HG02938 (cell line): ENCODE measurements around the gene MGAT4B.

Experiments used
- ATAC-seq: cut with Tn5 transposase; IDR thresholded peaks from one replicate; pipeline ENCODE4 v1.9.1; 2021; ENCODE audit warnings: mild to moderate bottlenecking, moderate library complexity; ENCODE audit not compliant: unreplicated experiment

Gene MGAT4B

GRCh38 chr5:179812997-179813607 is 6.4 kb upstream of the MGAT4B start:
- no peak for ATAC-seq

DNA sequence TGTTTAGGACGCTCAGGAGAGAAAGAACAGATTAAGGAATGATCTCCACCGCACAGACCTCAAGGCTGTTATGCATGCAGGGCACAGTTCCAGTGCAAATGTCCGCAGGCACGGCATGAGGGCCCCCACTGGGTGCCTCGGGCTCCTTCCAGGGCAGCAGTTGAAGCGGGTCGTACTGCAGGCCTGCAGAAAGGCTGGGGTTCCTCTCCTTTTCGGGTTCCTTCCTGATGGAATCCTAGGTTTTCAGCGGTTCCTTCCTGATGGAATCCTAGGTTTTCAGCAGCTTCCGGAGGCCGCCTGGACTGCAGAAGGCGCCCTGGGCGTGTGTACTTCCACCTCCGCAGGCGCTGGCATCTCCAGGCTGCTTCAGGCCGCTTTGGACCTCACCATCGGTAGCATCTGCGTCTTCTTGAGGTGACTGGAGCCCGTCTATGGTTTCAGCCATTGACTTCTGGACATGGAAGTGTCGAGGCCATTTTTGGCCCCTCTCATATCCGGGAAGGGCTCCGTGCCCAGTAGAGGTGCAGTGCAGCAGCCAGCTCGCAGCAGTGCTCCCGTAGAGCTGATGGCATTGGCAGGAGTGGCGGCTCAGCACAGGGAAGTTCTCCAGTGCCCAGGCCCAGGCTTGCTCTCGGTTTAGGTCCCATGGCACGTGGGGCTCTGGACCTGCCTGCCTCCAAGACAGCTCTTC is 5.6 kb upstream of the MGAT4B start:
- no peak for ATAC-seq

- no peak for ATAC-seq
Observed at GRCh38 chr5:179805529-179806249, 977 bp downstream of the MGAT4B start.

DNA sequence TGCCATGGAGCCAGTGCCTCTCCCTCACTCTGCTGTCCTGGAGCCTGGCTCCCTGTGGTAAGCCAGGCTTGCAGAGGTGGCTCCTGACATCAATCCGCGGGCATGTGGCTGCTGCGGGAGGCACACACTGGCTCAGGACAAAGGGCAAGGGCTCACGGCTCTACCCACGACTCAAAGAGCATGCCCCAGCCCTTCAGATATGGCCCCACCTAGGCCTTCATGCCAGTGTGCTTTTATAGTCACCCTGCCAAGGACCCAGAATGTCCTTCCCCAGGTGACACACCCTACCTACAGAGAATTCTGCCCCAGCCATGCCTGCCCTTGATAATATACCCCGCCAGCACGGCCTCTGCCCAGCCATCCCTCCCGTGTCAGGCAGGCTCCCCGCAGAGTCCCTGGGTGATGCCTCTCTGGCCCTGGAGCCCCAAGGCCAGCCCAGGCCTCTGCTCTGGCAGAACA is 1.6 kb downstream of the MGAT4B start:
- ATAC-seq = no peak

GRCh38 chr5:179804555-179804947 is 2.1 kb downstream of the MGAT4B start:
- ATAC-seq = no peak

DNA sequence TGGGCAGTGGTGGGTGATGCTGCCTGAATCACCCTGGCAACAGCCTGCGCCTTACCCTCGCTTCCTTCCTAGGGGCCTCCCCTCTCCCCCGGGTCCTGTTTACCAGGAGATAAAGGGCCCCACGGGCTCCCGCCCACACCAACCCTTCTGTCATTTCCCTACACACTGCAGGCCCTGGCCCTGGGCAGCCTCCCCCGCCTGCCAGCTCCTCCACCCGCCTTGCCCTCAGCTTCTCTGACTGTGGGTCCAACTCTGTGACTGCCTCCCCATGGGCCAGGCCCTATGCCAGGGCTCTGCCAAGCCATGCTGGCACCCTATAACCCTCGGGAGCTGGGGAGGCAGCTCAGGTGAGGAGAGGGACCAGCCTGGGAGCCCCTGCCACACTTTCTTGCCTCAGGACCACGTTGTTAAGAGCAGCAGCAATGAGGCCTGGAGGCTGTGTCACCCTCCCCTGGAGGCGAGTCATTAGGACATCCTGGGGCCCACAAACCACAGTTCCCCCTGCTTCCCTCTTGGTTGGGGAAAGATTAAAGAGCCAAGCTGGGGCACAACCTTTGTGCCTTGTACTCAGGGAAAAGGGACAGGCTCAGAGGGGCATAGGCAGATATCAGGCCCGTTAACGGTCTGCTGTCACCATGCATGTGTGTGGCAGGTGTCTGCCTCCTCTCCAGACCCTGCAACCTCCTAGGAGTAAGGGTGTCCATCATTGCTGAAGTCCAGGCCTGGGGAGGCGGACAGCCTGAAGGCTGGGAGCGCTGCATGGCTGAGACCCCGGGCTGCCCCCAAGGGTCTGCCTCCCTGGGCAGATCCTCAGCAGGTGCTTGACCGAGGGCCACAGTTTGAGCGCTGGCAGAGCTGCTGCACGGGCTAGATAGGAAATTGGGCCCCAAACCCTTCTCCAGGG is 2.8 kb downstream of the MGAT4B start:
- no peak for ATAC-seq

GRCh38 chr5:179802950-179803562 is 3.6 kb downstream of the MGAT4B start:
- ATAC-seq = no peak

GRCh38 chr5:179802207-179802883 is 4.3 kb downstream of the MGAT4B start:
- ATAC-seq = no peak

DNA sequence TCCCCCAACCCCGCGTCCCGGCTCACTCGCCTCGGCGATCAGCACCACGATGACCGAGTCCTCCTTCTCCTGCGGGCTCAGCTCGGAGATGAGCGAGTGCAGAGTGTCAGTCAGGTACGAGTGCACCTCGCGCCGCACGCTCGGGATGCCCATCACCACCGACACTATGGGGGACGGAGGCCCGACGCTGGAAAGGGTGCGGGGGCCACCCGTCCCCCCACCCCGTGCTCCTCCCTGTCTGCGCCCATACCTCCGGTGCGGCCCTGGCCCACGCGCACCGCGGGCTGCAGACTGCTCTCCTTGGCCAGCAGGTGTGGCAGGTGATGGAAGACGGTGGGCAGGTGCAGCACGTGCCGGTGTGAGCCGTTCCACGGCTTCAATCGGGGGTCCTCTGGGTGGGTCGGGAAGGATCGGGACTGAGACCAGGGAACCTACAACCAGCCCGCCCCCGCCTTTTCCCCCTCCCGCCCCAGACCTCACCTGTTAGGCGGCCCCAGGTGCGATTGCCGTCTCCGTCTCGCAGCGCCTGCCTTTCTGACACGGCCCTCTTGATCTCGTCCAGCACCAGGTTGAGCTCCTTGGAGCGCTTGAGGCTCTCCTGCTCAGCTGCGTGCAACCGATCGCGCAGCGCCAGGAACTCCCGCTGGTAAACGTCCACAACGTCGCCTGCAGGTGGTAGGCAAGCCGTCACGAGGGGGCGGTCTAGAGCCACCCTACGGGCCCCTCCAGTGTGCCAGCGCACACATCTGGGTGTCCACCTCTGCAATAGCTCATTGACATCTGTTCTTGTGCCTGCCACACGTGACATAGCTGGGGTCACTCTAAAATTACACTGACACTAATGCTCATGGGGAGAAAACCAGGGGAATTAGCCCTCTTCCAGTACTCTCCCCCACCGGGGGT is 5.1 kb downstream of the MGAT4B start:
- no peak for ATAC-seq

DNA sequence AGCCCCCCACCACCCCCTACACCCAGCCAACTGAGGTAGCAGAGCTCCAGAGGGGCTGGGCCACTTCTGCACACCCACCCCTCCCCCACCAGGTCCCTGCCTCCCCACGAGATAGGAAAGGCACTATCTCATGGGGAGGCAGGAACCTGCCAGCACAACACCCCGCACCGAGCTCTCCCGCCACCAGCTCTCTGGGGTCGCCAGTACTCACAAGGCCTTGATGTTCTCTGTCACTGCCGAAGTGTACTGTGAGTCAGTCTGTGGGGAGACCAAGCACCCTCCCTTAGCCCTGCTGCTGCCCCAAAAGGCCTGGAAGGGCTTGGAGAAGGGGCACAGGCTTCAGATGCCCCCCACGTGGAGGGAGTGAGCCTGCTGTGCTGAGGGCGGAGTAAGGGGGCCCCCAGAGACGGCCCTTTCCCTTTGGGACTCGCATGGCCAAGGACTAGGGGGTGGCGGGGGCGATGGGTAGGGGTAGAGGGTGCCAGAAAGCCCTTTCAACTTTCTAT is 5.9 kb downstream of the MGAT4B start:
- ATAC-seq = no peak

DNA sequence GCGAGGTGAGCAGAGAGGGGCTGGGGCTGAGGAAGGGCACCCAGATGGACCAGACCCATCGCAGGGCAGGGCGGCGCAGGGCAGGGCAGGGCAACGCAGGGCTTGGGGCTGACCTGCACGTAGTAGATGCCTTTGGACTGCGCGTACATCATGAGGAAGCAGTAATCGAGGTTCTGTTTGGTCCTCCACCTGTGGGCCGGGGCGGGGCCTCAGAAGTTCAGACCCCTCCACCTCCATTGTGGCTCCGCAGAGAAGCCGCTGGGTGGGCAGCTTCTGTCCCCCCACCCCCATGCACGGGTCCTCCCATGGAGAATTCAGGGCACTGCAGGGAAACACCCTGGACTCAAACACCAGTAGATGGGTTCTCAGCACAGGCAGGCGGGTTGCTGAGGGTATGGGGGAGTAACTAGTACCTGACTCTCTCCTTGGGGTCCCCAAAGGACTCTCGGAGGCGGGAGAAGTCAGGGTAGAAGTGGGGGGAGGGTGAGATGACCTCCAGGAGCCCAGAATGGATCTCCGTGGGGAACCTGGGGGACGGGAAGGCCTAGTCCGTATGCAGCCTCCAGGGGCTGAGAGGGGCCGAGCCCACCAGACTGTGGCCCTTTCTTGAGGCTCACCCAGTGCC is 6.5 kb downstream of the MGAT4B start:
- ATAC-seq = no peak

DNA sequence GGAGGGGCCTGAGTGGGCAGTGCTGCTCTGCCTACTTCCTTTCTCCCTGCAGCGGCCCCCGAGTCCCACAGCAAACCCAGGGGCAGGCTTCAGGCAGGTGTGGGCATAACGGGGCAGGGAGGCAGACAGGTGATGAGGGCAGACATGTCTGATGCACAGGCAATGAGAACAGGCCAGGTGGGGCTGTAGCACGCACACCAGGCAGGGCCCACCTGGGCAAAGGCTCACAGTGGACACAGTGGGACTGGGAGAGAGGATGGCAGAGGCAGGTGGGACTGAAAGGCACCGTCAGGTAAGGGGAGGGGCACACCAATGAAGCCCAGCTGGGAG is 7.1 kb downstream of the MGAT4B start:
- no peak for ATAC-seq

DNA sequence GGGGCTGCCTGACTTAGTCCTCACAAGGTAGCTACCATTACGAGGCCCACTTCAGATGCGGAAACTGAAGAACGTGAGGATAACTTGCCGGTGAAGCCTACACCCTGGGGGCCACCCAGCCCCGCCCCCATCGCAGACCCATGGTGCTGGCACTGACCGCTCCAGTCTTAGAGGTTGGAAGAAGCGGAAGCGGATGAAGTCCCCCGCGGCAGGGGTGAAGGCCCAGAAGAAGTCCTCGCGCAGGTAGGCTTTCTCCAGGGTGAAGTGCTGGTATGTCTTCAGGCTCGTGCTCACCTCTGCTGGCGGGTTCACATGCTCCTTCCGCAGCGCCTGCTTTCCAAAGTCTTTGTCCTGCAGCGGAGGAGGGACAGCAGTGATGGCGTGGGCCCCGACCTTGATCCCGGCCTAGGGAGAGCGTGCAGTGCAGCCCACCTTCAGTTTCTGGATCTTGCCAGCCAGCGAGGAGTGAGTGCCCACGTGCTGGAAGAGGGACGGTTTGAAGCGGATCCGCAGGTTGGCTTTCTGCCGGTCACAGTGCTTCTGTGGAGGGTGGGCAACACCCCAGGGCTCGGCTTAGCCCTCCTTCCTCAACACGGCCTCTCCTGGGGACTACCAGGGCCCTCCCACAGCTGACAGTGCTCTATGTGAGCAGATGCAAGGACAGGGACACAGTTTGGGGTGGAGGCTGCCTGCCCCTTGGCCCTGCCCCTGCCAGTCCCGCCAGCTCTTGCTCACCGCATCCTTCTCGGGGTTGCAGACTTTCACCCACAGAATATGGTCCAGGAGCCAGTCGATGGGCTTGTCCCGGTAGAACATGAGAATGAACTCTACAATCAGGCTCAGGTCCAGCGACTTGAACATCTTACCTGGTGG is 7.7 kb downstream of the MGAT4B start:
- ATAC-seq = no peak

GRCh38 chr5:179798144-179798770 is 8.4 kb downstream of the MGAT4B start:
- ATAC-seq = no peak

GRCh38 chr5:179797741-179798140 is 8.9 kb downstream of the MGAT4B start:
- ATAC-seq = no peak

DNA sequence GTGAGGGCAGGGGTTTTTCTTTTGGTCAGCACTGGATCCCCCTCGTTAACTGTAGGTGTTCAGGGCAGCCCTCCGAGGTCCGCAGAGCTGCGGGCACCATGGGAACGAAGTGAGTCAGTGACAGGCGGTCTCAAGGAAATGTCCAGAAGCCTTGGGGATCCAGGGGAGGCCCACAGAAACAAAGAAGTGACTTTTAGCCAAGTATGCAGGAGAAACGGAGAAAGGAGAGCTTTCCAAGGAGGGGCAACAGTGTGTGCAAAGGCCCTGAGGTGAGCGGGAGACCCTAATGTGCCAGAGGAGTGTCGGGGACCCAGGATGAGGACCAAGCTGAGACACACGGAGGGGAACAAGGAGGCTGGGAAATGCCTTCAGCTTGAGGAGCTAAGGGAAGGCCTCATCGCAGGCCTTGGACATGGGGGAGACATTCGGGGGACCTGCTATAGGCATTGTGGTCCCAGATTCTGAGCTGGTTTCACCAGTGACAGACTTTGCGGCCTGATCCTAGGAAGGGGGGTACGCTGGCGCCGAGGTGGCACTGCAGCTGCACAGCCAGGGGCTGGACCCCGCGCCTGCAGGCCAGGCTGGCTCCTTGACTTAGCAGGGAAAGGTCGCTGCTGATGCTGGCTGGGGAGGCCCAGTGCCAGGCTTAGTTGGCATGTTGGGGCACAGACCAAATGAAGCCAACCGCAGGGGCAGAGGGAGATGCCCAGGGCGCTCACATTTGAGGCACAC is 9.6 kb downstream of the MGAT4B start:
- no peak for ATAC-seq
